22Rv1 (cell line): Measurements from ENCODE around the gene PLCB1.

Source experiments
- H3K27ac ChIP-seq: fragments of 450-650 bp; 2 replicates; pipeline ENCODE4 v1.5.1; 2017
- CTCF ChIP-seq: fragments of 450-650 bp; IDR thresholded peaks from 2 replicates; pipeline ENCODE4 v1.5.1; 2017; ENCODE audit warnings: mild to moderate bottlenecking
- ZFX ChIP-seq: fragments of 450-650 bp; IDR thresholded peaks from 2 replicates; pipeline ENCODE4 v1.6.1; 2017; ENCODE audit warnings: antibody characterized with exemption, borderline replicate concordance

The PLCB1 gene

GRCh38 chr20:8221887-8222419 lies 89.9 kb downstream of the PLCB1 start:
- no peak for TF ChIP-seq ZFX
- TF ChIP-seq CTCF: no peak
- H3K27ac ChIP-seq: no peak overlapping the region

DNA sequence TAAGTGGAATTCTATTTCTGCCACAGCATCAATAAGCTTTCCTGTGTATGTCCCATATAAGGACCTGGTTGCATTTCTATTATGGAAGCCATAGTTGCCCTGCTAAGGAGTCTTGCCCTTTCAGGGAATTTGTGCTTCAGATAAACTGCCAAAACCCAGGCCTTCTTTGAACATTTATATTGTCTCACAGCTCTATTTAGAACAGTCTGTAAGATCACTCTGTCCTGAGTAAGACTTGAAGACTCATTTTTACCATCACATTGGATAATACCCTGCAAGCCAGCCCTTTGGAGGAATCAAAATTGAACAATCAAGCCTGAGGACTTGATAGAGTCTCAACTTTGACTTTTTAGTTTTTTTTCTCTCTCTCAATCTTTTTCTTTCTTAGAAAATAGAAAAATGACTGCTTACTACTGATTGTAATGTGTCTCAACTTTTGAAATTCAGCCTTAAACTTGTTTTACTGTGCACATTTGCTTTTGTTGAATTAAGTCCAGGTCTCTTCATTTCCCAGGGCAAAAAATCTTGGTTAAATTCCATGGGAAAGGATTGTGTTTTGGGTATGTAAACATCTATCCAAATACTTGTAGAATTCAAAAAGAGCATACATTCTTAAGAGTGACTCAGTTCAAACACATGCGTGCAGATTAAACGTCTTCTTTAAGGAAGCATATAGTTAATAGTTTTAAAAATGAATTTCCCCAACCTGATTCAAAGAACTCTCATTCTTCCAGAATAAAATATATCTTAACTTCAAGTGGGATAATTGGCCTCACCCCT lies 91.2 kb downstream of the PLCB1 start:
- TF ChIP-seq CTCF: no peak
- no peak overlapping the region for H3K27ac ChIP-seq

DNA sequence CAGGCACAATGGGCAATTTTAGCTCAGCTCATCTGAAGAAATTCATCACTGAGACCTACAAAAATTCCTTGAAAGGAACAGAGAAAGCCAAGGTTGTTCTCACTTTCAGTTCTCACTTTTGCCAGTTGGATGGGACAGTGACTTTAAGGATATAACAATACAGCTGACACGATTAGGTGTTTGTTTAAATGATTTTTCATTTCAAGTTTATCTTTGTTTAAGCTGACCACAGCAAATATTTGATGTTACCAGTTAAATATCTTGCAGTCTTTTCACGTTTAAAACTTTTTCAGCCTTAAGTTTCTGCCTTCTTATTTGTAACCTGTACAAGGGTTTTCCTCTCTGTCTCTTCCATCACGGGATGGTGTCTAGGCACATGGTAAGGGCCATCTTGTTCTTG lies 93.6 kb downstream of the PLCB1 start:
- TF ChIP-seq ZFX (no peak), CTCF (no peak)
- H3K27ac ChIP-seq: no peak overlapping the region

DNA sequence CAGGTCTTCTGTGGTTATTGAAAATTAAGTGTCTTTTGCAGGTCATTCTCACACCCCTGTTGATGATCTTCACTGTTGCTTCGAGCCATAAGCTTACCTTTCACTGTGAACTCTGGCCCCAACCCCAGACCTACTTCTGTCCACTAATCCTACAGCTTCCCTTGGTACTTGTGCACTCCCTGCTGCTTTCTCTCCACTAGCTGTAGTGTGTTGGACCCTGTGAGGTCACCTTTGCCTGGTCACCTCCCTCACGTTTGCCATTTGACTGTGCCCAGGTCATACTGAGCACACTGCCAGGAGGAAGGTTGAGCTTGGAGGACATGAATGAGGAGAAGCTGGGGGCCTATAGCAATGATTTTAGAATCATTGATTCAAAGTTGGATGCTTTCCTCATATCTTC lies 94.0 kb downstream of the PLCB1 start:
- TF ChIP-seq CTCF (no peak), ZFX (no peak)
- H3K27ac ChIP-seq: no peak overlapping the region

GRCh38 chr20:8227293-8227692 lies 95.2 kb downstream of the PLCB1 start:
- TF ChIP-seq ZFX (no peak), CTCF (no peak)
- no peak overlapping the region for H3K27ac ChIP-seq

DNA sequence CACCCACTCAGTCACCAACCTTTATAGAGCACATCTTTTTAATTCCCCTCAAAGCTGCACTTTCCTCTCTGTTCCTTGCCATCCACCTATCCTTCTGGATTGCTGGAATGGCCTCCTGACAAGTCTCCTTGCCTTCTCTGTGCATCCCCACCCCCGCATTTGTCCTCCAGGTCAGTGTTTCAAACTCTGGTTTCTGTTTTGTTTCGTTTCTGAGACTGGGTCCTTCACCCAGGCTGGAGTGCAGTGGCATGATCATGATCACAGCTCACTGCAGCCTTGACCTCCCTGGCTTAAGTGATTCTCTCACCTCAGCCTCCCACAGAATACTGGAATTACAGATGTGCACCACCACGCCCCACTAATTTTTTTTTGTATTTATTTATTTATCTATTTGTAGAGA lies 96.2 kb downstream of the PLCB1 start:
- TF ChIP-seq ZFX: no peak
- no peak for TF ChIP-seq CTCF
- H3K27ac ChIP-seq: no peak overlapping the region

GRCh38 chr20:8229090-8229489 lies 97.0 kb downstream of the PLCB1 start:
- no peak for TF ChIP-seq CTCF
- TF ChIP-seq ZFX: no peak
- no peak overlapping the region for H3K27ac ChIP-seq
